T-helper 2 cell treated with Interferon-gamma antibody and Interleukin-4, amounts not matched to agents 100 ng/mL and 5 ng/mL, for 36 hours (primary cell): ENCODE results near the gene SEMA3F. TPM values are rescaled to one million over a fixed set of nuclear protein-coding genes. Genes with fewer than 3 reads are reported as not detected.

Source experiments
- intact Hi-C: fragments of 100-400 bp; cut with micrococcal nuclease; formaldehyde crosslinking; loops from one replicate; pipeline ENCODE4 v1.15.1; 2023
- total RNA-seq: library from RNA; stranded (reverse); gene quantifications from 2 replicates; pipeline ENCODE4 v1.2.3, GENCODE V29; 2022

SEMA3F gene
- total RNA-seq, 1 donor from 2014 or later, result 0.05 TPM

DNA sequence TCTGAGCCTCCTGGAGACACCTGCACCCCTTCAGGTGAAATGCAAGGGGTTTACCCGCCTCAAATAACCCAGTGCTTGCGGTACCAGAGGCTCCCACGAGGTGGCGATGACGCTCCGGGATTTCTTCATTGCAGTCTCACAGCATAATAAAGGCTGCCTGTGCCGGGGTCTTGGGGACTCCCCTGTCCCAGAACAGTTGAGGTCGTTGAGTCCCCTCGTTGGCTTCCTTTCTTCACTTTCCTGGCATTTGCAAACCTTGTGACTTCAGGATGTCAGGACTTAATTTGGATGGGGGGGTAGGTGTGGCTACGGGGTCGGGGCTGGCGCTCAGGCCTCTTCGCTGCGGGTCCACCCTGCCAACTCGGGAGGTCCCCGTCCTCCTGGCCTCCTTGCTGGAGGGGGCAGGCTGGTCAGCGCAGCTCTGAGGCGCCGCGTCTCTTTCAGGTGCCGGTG, 37.6 kb downstream of the SEMA3F start:
- intact Hi-C loops, result loop anchor here (1.0 kb wide), 1 partner anchor 81 kb away; no protein-coding TSS in a partner anchor

DNA sequence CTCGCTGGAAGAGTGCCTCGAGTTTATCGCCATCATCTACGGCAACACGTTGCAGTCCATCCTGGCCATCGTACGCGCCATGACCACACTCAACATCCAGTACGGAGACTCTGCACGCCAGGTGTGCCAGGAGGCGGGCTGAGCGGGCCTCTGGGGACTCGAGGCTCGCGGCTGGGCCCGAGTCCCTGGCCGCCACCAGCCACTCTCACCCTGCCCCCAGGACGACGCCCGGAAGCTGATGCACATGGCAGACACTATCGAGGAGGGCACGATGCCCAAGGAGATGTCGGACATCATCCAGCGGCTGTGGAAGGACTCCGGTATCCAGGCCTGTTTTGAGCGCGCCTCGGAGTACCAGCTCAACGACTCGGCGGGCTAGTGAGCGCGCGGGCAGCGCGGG, 38.2 kb downstream of the SEMA3F start:
- intact Hi-C loops, result no loop called here

DNA sequence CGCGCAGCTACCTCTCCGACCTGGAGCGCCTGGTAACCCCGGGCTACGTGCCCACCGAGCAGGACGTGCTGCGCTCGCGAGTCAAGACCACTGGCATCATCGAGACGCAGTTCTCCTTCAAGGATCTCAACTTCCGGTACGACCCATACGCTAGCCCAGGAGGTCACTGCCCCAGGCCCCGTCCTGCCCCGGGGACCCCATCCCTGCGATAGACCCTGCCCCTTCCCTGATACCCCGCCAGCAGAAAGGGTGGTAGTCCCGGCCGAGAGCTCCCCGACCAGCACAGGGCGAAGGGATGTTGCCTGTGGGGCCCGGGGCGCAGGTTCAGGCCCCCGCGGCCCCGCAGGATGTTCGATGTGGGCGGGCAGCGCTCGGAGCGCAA, 38.6 kb downstream of the SEMA3F start:
- intact Hi-C loops, result loop anchor here (1.0 kb wide), 2 partner anchors 33 to 53 kb away; no protein-coding TSS in a partner anchor

DNA sequence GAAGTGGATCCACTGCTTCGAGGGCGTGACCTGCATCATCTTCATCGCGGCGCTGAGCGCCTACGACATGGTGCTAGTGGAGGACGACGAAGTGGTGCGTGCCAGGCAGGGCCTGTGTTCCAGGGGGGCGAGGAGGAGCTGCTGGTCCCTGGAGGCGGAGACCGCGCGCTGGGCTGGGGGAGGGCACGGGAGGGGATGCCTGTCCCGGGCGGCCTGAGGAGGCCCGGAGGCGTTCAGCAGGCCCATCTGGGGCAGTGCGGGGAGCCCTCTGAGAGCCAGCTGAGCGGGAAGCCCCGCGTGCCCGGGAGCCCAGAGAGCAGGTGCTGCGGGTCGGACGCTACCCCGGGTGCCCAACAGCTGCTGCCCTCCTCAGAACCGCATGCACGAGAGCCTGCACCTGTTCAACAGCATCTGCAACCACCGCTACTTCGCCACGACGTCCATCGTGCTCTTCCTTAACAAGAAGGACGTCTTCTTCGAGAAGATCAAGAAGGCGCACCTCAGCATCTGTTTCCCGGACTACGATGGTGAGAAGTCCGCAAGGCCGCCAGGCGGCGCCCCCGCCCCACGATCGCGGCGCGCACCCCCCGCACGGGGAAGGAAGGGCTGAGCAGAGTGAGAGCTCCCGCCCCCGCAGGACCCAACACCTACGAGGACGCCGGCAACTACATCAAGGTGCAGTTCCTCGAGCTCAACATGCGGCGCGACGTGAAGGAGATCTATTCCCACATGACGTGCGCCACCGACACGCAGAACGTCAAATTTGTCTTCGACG, 39.2 kb downstream of the SEMA3F start:
- intact Hi-C loops, result loop anchor here (1.0 kb wide), 2 partner anchors 32 to 52 kb away; no protein-coding TSS in a partner anchor

DNA sequence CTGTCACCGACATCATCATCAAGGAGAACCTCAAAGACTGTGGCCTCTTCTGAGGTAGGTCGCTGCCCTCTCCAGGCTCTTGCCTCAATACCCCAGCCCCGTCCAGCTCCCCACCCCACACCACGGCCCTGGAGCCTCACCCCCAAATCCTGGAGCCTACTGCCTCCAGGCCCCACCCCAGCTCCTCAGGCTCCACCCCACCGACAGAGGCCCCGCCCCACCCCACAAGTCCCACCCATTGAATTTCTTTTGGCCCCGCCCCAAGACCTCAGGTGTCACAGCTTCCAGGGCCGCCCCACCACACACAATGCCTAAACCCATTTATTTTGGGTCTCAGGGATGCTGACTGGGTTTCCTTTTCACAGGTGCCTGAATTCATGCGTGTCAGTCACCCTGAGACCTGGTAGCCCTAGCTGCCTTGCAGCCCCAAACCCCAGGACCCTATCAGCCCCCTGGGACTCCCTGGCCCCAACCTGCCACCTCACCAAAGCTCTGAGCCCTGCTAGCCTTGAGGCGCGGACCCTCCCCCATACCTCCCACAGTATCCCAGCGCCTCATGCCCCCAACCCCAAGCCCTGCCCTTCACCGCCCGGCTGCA, 39.9 kb downstream of the SEMA3F start:
- intact Hi-C loops, result loop anchor here (1.0 kb wide), 2 partner anchors 31 to 51 kb away; no protein-coding TSS in a partner anchor

DNA sequence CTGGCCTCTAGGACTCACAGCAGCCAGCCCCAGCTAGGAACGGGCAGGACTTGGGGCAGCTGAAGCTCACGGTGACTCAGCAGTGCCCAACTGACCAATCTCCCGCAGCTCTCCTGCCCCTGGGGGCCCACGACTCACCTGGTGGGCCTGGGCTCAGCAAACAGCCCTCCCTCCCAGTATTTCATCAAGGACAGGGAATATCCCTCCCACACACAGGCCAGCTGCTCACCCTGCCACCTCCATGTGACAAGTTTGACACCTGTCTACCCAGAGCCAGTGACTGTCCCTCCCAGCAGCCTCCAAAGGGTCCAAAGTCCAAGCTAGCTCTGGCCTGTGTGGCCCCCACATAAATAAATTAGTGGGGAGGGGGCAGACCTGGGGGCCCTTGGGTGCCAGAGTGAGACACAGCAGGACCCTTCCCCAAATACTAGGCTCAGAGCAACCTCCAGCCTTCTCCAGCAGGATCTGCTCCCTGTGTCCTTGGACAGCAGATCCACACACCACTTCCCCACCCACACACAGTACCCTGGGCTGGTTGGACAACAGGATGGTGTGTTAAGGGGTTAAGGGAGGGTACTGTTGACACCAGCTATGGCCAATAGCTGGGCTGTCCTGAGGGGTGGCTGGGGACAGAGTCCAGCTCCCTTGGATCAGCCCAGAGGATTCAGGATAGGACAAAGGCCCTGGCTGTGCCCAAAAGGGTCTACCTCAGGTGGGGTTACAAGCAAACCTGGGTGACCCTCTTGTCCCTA, 40.6 kb downstream of the SEMA3F start:
- intact Hi-C loops, result no loop called here

DNA sequence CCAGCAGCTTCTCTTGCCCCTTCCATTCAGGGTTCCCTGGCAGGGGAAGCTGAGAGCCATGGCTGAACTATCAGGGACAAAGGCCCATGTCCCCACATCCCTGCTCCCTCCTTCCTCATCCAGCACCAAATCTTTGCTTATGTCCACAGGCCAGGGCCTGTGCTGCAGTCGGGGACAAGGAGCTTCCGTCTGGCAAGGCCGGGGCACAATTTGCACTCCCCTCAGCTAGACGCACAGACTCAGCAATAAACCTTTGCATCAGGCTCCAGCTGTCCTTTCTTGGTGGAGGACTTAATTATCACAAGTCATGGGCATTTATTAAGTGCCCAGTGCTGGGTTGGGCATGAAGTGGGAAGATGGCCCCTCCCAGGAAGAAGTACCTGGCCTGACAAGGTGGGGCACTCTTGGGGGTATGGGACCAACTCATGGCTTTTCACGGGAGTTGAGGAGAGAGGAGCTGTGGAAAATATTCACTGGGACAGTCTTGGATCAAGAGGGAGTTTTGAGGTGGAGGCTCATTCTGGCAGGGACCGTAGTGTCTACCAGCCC, 41.2 kb downstream of the SEMA3F start:
- intact Hi-C loops, result no loop called here

DNA sequence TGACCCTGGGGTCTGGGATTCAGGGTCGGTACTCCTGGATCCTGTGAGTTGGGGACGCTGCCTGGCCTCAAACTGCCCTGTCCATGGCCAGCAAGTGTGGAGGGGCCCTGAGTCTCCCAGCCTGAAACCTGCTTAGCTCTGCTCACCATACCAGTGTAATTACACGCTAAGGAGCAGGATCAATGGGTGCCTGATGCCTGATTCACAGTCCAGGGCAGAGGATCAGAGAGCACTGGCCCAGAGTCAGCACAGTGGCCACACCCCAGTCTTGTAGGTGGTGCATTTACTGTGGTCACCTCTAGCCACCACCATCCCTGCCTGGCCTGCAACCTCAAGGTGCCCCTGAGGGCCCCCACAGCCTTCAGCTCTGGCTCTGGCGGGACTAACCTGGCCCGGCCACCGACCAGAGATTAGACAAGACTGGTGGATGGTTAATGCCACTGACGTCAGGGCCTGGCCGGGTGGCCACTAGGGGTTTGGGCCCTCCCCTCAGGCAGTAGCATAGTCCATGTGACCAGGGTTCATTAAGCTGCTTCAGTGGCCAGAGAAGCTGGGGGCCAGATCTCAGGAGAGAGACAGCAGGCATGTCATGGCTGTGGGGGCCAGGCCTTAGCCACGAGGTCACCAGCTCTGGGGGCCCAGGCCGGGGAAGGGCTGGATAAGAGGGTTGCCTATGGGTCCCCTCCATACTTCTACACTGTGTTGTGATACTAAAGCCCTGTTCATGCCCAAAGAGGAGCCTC, 46.6 kb downstream of the SEMA3F start:
- intact Hi-C loops, result no loop called here

DNA sequence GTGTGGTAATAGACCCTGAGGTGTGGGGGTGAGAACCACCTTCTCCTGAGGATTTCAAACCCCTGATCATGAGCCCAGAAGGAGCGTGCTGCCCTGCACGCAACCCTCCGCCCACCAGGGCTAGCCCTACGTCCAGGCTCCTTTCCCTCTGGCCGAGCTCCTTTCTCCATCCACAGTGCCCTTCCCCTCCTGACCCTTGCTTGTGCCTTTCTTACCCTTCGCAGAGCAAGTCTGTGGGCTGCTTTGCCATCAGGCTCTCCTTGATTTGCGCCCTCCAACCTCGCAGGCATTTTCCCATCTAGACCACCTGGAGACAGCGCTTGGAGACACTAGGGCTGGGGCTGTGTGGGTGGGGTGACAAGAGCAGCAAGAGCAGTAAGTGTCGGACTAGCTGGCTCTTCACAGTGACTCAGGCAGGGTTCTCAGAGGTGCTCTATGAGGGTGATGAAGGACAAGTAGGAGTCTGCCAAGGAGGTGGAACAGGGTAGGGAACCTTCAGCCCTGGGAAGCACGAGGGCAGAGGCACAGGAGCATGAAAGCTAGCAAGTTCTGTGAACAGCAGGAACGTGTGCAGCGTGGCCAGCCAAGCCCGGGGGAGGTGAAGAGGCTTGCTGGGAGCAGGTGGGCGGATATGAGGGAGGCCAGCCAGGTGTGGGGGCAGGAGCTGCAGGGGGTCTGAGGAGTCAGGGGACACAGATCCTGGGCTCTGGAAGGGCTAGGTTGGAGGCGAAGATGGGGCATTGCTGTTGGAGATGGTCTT, 47.4 kb downstream of the SEMA3F start:
- intact Hi-C loops, result no loop called here

DNA sequence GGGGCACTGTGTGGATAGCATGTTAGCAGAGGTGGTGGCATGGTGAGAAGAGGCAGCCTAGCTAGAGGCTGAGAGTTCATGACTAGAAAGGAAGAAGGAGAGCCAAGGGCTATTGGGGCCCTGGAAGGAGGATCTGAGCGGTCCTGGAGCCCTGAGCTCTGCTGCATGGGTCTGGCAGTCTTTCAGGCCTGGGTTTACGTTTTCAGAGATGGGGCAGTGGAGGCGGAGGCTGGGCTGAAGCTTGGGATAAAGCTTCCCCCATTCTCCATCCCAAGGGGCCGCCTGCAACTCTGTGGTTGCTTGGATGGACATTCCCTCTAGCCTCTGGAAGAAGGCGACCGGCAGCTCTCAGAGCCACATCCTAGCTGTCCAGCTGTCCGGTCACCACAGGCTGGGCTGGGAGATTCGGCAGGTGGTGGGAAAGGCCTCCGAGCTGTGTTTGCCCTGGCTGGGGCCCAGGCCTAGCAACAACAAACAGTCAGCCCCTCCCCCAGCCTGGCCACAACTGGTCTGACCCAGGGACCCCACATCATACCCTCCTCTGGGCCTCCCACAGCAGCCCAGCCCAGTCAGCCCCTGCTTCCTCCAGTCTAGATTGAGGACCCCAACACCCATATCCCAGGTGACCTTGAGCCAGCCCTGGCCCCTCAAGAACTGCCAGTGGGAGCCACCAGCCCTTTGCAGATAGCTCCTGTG, 48.1 kb downstream of the SEMA3F start:
- intact Hi-C loops, result no loop called here

DNA sequence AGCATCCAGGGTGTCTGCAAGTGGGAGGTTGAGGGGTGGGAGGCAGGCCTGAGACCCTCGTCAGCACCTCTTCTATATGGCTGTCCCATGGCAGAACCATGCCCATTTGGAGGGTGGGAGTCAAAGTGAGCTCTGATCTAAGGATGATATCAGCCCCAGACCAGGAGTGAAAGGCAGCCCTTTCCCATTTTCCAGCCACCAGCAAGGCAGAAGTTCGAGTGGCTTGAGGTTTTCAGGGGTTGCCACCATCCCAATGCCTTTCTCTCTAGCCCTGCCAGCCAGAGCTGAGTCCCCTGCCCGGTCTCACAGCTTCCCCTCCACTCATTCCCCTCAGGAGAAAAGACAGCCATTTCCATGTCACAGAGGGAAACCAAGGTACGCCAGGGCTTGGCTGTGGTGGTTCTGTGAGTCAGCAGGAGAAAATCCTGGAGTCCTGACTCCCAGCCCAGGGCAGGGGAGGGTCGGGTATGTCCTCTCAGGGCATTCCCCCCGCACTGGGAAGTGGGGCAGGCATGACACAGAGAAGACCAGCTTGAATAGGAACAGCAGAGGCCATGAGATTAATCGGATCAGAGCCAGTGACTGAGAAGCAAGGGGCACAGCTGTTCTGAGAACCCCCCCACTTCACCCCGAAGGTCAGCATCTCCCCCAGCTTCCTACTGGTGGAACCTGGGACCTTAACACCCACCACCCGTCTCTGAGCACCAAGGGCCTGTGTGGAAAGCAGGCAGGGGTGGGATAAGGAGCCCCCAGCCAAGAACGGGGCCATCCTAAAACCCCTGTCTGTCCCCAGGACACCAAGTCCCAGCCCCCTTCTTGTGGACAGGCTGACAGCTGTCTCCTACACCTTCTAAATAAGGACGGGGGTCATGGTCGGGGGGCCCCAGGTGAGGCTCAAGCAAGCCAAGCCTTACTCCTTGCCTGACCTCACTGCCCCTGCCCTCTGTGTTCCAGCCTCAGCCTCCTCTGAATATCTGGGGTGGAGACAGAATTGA, 49.0 kb downstream of the SEMA3F start:
- intact Hi-C loops, result no loop called here

DNA sequence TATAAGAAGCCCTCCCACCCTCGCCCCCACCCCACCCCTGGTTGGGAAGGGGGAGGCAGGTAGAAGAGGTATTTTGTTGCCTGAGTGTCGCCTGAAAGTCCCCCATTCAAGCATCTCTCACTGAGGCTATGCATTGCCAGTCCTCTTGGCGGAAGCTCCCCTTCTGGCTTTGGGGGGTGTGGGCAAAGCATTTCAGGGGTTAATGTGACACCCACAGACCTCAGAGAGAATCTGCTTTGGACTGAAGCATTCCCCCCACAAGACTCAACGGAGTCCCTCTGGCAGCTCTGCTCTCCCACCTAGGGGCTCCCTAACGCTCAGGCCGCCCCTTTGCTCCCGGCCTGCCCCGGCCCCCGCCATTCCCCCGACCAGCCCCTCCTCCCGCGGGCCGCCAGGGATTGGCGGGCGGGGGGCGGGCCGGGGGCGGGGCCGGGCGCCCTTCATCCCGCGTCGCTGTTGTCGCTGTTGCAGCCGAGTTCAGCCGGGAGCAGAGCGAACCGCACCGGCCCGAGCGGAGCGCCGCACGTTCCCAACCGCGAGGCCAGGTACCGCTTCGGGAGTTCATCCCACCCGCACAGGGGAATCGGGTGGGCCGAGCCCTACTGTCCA, 49.8 kb downstream of the SEMA3F start, which contains the start of gene SLC38A3:
Gene SLC38A3, plus strand, starts transcription at position 468 of the 609 bp plus-strand sequence. CDS start 8,929 bp downstream, outside the sequence.
- intact Hi-C loops, result no loop called here

DNA sequence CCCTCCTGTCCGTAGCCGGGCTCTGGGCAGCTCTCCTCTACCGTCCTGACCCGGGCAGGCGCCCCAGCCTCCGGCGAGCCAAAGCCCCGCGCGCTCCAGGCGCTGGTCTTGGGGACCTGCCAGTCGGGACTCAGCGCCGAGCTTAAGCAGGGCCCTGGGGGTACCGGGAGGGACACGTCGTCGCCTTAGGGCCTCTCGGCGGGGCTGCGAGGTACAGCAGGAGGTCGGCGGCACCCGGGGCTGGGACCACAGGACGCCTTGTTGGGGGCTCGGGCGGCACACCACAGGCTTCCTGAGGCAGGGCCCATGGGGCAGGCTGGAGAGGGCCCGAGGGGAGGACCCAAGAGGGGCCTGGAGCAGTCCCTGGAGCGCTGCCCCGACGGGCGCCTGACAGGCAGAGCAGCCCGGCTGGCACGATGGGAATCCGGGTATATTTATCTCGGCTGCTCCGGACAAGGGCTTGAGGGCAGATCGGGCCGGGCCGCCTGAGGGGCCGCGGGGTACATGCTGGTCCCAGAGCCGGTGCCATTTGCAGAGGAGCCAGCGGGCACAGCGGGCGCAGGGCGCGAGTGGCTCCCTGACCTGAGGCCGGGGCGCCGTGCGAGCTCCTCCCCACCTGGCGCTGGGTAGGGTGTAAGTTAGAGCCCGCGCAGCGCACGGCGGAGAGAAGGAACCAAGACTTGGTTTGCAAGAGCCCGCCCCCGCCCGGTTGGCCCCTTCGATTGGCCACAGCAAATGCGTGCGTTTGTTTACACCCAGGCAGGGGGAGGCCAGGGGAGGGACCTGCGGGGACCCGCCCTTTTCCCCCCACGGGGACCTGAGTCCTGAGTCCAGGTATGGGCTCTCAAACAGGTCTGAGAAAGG, 50.5 kb downstream of the SEMA3F start:
- intact Hi-C loops, result no loop called here

DNA sequence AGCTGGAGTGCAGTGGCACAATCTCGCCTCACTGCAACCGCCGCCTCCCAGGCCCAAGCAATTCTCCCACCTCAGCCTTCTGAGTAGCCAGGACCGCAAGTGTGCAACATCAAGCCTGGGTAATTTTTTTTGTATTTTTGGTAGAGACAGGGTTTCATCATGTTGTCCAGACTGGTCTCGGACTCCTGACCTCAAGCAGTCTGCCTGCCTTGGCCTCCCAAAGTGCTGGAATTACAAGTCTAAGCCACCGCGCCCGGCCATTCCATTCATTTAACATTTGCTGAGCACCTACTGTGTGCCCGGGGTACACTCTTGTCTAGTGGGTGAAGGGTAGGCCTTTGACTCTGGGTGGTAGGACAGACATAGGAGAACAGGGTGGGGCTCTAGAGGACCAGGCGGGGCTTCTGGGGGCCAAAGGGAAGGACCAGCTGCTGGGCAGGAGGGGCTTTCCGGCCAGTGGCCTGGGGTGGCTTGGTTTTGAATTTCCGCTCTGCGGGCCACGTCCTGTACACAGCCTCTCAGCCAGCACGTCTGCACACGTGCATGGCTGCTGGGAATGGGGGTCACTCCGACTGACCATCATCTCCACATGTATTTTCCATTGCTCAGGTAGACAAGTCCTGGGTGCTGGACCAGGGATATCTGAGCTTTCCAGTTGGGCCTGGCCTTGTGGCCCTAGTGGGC, 52.4 kb downstream of the SEMA3F start:
- intact Hi-C loops, result no loop called here

DNA sequence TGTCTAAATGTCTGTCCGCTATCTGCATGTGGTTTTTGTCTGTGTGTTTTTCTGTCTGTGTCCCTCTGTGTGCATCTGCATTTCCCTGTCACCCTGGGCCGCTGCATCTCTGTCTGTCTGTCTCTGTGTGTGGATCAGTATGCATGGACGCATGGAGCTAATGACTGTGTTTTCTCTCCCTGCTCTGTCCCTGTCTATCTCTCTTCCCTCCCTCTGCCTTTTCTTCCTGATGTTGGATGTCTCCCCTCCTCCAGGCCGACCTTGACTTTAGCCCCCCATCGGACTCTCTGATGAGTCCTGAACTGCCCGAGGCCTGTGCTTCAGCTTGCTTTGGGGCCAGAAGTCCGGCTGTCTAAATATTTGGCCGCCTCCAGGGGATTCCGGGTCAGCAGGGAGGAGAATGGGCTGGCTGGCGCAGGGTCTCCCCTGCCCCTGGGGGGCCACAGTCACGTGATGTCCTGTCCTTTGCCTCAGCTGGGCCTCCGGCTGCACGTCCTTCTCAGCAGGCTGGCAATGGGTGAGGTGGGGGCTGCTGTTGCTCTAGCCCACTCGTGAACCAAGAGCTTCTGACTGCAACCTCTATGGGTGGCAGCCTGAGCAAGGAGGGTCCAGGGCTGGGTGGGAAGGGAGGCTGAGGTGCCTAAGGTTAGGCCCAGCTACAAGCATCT, 53.7 kb downstream of the SEMA3F start:
- intact Hi-C loops, result no loop called here

DNA sequence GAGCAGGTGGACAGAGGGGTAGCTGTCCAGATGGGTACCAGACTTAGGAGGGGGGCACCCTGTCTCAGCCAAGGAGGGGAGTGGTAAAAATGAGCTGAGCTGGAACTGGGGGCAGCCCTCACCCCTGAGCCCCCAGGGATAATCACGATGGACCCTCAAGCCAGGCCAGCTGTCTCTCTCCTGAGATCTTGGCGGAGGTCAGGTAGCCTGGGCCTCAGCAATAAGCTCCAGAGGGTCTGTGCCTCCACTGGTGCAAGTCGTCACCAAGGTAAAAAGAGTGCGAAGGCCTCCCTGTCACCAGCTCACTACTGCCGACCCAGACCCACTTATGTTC, 55.0 kb downstream of the SEMA3F start:
- intact Hi-C loops, result no loop called here
